Activated gamma-delta T cell (primary cell): ENCODE measurements around the gene MSH3.

Experiments
- DNase-seq: peaks from one replicate; lab custom pipeline; 2025; lab: John Stamatoyannopoulos, UW
- total RNA-seq, 2 donors: gene quantifications; one replicate each; lab custom pipeline; 2026; lab: John Stamatoyannopoulos, UW

MSH3 gene
- 37.7 to 42.3 reads per million in 2 donors for total RNA-seq

- DNase-seq, result peak; percentile 85
Observed at GRCh38 chr5:80654391-80655230, at the start of gene MSH3, which contains the start of gene DHFR. Gene MSH3, plus strand, starts transcription at chr5:80654652. Its CDS starts 76 bp downstream, at chr5:80654728. Gene DHFR, minus strand, starts transcription at chr5:80654983. Its CDS starts 494 bp downstream, at chr5:80654489.

- DNase-seq, result no peak
Observed at GRCh38 chr5:80607343-80607742, 47.1 kb upstream of the MSH3 start.

- DNase-seq, result no peak
Observed at GRCh38 chr5:80607832-80608231, 46.6 kb upstream of the MSH3 start.

- DNase-seq, result no peak
Observed at GRCh38 chr5:80608731-80609130, 45.7 kb upstream of the MSH3 start.

GRCh38 chr5:80609692-80610091 is 44.8 kb upstream of the MSH3 start:
- no peak for DNase-seq

- DNase-seq, result no peak
Observed at GRCh38 chr5:80615266-80615914, 39.1 kb upstream of the MSH3 start.

- DNase-seq, result no peak
Observed at GRCh38 chr5:80618438-80618837, 36.0 kb upstream of the MSH3 start.

- no peak for DNase-seq
Observed at GRCh38 chr5:80619086-80619485, 35.4 kb upstream of the MSH3 start.

GRCh38 chr5:80620211-80620610 is 34.2 kb upstream of the MSH3 start:
- DNase-seq, result no peak

- DNase-seq, result no peak
Observed at GRCh38 chr5:80622756-80623155, 31.7 kb upstream of the MSH3 start.

- no peak for DNase-seq
Observed at GRCh38 chr5:80623999-80624398, 30.5 kb upstream of the MSH3 start.

- DNase-seq, result no peak
Observed at GRCh38 chr5:80625230-80625629, 29.2 kb upstream of the MSH3 start.

- no peak for DNase-seq
Observed at GRCh38 chr5:80629281-80629680, 25.2 kb upstream of the MSH3 start.

GRCh38 chr5:80631278-80632259 is 22.9 kb upstream of the MSH3 start:
- no peak for DNase-seq

- DNase-seq, result no peak
Observed at GRCh38 chr5:80632700-80633099, 21.8 kb upstream of the MSH3 start.

GRCh38 chr5:80634193-80634592 is 20.3 kb upstream of the MSH3 start:
- no peak for DNase-seq

GRCh38 chr5:80641353-80641752 is 13.1 kb upstream of the MSH3 start:
- DNase-seq, result no peak

- no peak for DNase-seq
Observed at GRCh38 chr5:80644900-80645299, 9.6 kb upstream of the MSH3 start.

GRCh38 chr5:80646926-80647325 is 7.5 kb upstream of the MSH3 start:
- DNase-seq, result no peak

GRCh38 chr5:80653502-80653901 is 950 bp upstream of the MSH3 start:
- DNase-seq, result no peak

- peak; percentile 28 for DNase-seq
Observed at GRCh38 chr5:80654054-80654390, 430 bp upstream of the MSH3 start.

GRCh38 chr5:80655231-80655774 is 851 bp downstream of the MSH3 start:
- no peak for DNase-seq
